ENCODE data around the gene CFAP74.

Gene CFAP74

GRCh38 chr1:2020310-2020655 is 16.7 kb upstream of the CFAP74 start:
- DNase-seq (ENCODE audit: low spot score), result no peak

GRCh38 chr1:2019571-2020309 is 16.2 kb upstream of the CFAP74 start:
- no peak for DNase-seq (ENCODE audit: low spot score)

DNA sequence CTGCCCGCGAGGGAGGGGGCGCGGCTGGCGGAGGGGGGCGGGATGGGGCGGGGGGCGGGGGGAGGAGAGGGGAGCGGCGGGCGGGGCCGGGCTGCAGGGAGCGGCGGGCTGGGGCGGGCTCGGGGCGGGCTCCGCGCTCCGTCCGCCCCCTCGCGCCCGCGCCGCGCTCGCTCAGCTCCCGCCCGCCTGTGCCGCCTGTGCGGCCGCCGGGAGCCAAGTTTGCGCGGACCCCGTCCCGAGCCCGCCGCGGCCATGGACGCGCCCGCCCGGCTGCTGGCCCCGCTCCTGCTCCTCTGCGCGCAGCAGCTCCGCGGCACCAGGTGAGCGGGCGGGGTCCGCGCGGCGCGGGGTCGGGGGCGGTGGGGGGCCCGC is 15.6 kb upstream of the CFAP74 start, which contains the start of gene GABRD:
Gene GABRD, plus strand, starts transcription at position 174 of the 372 bp plus-strand sequence. Its CDS starts 79 bp downstream, at position 253.
- DNase-seq (ENCODE audit: low spot score), result no peak

DNA sequence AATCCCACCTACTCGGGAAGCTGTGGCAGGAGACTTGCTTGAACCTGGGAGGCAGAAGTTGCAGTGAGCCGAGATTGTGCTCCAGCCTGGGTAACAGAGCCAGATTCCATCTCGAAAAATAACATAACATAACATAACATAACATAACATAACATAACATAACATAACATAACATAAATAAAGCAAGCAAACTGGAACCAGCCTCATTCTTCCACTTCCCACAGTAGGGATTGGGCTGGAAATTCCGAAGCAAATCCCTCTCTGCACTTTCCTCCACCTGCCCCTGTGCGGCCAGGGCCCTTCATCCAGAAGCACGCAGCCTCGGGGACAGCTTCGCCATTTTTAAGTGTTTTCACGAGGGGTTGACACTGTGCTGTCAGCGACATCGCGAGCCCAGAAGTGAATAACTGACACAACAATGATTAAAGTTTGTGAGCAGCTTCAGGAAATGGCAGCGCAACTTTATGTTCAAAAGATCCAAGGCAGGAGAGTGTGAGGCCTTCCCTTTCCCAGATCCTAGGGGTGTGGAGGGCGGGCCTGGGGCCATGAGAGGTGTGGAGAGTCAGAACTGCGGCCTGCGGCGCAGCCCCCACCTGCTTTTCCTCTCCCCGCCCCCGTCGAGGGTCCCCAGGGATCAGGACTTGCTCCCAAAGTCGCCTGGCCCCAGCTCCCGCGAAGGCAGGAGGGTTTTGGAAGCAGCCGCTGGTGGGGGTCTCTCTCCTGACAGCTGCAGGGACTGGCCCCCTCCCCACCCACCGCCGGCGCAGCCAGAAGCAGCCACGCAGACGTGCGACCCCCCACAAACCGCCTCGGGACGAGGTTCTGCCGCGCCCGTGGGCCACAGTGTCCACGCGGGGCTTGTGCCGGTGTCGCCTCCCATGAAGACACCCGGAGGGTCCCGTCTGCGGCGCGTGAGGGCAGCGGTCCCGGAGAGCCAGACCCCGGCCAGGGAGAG is 14.9 kb upstream of the CFAP74 start:
- no peak for DNase-seq (ENCODE audit: low spot score)

- no peak for DNase-seq (ENCODE audit: low spot score)
Measured at GRCh38 chr1:2016123-2016522, 12.5 kb upstream of the CFAP74 start.

DNA sequence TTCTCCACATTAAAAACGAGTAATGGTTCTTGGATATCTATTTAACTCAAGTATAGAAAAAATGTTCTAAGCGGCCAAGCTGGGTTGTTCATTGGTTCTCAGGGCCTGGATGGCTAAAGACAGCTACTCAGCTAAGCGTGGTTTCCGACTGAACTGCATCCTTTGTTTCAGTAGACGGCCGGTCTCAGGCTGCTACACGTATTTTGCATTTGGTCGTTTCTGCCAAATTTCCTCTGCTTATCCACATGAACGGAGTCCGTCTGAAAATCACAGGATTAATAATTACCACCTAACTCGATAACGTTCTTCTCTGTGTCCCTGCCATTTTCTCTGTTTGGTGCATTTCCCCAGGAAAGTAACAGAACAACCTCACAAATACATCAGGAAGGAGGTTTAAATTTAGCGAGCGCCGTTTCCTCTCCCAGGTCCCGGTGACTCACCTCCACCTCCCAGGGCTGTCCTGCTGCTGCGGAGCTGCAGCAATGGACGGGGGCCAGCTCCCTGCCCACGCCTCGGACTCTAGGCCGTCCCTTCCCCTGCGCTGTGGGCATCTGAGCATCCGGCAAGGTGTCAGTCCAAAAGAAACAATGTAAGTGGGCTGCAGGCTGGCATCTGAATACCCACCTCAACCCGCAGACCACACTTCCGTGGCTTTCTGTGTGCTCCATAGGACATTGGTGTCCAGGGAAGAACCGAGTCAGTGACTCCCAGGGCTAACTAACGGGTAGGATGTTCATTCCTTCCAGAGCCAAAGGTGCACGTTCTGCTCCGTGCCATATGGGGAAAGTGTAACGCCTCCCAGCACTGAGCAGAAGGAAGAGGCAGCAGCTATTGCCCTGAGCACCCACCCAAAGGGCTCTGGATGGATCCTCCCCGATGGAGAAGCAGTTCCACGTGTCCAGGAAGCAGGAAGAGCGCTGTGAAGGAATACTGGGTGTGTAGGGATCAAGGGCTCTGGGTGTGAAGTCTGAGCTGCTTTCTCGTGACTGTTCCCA is 11.5 kb upstream of the CFAP74 start:
- DNase-seq (ENCODE audit: low spot score), result no peak

DNA sequence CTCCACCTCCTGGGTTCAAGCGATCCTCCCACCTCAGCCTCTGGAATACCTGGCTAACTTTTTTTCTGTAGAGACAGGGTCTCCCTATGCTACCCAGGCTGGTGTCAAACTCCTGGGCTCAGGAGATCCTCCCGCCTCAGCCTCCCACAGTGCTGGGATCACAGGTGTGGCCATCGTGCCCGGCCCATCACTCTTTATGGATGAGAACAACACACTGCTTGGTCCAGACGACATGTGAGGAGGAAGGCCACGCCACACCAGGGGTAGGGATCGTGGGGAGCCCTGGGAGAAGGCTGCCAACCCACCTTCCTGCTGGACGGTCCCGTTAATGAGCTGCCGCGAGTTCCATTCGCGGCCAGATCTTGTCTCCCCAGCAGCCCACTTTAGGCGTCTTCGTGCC is 10.6 kb upstream of the CFAP74 start:
- no peak for DNase-seq (ENCODE audit: low spot score)

DNA sequence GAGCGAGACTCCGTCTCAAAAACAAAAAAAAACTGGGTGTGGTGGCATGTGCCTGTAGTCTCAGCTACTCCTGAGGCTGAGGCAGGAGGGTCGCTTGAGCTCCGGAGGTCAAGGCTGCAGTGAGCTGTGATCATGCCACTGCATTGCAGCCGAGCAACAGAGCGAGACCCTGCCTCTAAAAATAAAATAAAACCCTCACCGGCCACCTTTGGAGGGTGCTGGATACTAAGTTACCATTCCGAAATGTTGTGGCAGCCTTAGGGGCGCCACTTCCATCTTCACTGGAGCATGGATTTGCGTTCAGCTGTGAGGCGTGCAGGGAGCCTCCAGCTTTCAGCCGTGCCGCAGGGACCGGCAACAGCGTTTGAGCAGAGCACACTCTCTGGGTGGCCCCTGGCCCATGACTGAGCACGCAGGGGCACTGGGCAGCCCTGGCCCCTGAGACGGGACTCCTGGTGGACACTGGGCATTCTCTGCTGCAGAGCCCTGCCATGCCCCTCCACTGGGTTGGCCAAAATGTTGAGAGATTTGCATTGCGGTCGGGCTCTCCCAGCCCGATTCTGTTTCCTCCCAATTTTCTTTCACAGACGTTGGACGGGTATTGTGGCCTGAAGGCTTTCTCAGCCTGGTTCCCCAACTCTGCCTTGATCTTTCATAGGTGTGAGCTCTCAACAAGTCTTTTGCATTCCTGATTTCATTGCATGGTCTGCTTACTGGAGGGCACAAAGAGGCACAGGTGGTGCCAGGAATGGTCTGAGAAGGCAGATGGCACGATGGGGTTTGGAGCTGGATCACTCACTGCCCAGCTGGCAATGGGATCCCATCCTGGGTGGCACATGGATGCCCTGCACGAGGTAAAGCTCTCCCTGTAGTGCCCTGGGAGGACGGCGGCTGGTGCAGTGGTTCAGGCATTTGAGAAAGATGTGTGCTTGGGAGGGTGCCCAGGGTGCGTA is 5.8 kb upstream of the CFAP74 start:
- DNase-seq (ENCODE audit: low spot score), result no peak

- no peak for DNase-seq (ENCODE audit: low spot score)
Measured at GRCh38 chr1:2004856-2005255, 1.3 kb upstream of the CFAP74 start.

- no peak for DNase-seq (ENCODE audit: low spot score)
Measured at GRCh38 chr1:2001773-2002411, 1.7 kb downstream of the CFAP74 start.

- DNase-seq (ENCODE audit: low spot score), result no peak
Measured at GRCh38 chr1:2000850-2001249, 2.7 kb downstream of the CFAP74 start.

- DNase-seq (ENCODE audit: low spot score), result no peak
Measured at GRCh38 chr1:2000432-2000831, 3.2 kb downstream of the CFAP74 start.

GRCh38 chr1:1997576-1997975 is 6.0 kb downstream of the CFAP74 start:
- no peak for DNase-seq (ENCODE audit: low spot score)

DNA sequence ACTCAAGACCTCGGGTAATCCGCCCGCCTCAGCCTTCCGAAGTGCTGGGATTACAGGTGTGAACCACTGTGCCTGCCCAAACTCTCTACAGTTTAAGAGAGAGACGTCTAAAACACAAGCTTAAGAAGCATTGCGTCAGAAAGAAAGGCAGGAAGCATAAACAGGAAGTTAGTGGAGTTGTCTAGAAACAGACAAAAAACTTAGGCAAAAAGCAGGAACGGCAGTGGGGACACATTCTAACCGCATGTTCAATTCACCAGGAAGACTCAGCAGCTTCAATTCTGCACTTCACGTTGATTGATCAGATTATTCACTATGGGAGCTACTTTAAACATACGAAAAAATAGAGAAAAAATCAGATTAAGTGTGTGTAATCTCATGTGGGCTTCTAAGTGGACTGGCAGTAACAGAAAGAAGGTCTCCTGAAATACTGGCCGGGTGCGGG is 7.4 kb downstream of the CFAP74 start:
- no peak for DNase-seq (ENCODE audit: low spot score)

DNA sequence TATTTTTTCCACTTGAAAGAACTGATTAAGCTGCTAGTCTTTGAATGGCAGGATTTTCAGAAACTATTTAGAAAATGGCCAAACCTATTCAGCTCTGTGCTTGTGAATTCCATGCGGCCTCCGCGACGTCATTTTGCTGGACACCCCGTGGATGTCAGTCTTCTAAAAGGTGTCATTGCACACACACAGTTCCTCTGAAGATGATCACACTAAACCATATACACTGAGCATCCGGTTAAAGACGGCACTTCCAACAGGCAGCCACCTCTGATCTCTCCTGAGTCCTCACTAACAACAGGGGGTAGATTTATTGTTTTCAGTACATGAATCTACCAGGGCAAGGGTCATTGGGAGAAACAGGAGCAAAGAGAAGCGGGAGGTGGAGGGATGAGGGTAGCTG is 9.1 kb downstream of the CFAP74 start:
- DNase-seq (ENCODE audit: low spot score), result no peak

DNA sequence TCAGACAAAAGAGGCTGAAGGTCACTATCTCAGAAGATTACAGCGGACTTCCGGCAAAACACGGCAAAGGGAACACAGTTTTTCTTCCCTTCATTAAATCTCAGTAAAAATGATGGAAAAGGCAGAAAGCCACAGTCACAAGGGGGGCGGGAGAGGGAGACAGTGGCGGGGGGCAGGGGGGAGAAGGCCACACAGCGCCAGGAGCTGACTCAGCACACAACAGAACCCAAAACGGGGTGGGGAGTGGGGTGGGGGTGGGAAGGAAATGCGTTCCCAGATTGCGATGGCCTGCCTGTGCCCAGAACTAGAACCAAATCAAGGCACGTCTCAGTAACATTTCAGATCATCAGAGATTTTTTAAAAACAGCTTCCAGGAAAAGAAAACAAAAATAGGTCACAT is 13.4 kb downstream of the CFAP74 start:
- no peak for DNase-seq (ENCODE audit: low spot score)

- no peak for DNase-seq (ENCODE audit: low spot score)
Measured at GRCh38 chr1:1989789-1990188, 13.8 kb downstream of the CFAP74 start.

GRCh38 chr1:1989102-1989542 is 14.5 kb downstream of the CFAP74 start:
- no peak for DNase-seq (ENCODE audit: low spot score)

DNA sequence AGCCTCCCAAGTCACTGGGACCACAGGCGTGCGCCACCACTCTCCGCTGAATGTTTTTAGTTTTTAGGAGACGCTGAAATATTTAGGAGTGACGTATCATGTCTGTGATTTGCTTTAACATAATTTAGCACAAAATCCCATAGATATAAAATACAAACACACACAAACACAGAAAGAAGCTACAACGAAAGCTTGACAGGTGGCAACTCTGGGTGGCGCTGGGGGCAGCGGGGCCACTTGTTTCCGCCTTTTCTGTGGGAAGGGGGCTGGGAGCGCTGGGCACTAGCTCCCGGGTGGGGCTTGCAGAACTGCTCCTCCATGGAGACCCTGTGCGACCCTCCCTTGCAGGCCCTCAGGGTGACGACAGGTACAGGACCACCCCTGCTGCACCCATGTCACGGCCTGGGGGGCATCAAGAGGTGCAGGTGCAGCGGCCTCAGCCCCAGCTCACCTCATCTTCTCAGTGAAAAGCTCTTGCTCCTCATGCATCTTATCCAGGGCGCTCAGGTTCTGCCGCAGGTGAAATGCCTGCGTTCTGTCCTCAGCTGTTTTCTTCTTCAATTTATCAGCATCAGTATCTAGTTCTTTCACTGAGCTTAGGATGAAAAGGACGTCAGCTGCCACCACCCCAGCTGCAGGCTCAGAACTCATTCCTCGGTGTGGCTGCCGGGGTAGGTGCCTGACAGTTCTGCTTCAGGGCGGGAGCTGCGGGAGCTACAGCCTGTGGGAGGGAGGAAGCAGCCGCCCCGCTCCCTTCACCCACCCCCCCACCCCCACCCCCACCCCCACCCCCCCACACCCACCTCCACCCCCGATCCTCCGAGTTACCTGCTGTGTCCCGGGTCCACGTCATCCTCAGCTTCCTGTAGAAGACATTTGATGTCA is 15.3 kb downstream of the CFAP74 start:
- DNase-seq (ENCODE audit: low spot score), result no peak

Measured in left forelimb (tissue), 1 donor.